Stimulated activated CD4-positive, alpha-beta T cell treated with anti-CD3 and anti-CD28 coated beads, Interleukin-12 subunit alpha, Interleukin-12 subunit beta, amount 100 ng/mL, for 4 hours (primary cell): Measurements from ENCODE around the gene CCDC124.
"Not testable (repeated sequence)": the region's sequence is repeated elsewhere in the genome, so short reads cannot be mapped to it uniquely, and the experiment has no call there.

ENCODE experiments used
- DNase-seq: peaks from one replicate; pipeline ENCODE4 v3.0.0-alpha.2; 2020

CCDC124 gene, protein sequence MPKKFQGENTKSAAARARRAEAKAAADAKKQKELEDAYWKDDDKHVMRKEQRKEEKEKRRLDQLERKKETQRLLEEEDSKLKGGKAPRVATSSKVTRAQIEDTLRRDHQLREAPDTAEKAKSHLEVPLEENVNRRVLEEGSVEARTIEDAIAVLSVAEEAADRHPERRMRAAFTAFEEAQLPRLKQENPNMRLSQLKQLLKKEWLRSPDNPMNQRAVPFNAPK

DNA sequence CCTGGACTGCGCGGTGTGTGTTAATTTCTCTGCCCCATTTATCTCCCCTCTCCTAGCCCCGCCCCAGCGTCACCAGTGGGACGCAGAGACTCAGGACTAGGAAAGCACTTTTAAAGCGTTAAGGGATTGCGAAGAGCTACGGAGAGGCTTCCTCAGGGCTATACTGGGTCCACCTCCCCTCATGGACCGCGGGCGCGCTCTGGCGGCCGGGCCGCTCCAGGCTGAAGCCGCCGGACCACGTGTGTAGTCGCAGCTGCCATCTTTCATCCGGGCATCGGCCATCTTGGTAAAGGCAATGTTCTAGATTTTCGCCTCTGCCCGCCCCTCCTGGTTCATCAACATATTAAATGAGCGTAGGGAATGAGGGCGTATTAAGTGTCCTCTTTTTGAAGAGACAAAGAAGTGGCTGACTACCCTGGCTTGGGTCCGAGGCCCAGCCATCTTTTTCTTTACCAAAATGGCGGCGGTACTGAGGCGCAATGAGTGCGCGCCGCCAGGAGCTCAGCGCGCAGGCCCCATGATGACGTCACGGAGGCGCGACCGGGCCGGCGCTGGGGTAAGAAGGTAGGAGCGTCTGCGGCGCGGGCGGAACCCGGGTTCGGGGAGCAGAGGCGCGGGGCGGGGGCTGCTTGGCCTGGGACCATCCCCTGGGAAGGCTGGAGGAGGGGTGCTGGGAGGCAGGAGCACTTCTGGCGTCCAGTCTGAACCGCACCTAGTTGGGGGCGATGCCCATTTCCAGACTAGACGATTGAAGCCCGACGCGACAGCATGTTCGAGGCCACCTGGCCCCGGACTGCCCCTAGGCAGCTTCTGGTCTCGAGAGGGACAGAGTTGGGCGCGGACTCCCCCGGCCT, at the start of gene CCDC124:
TSS of gene CCDC124 (plus strand) at position 531 of the 854 bp plus-strand sequence. CDS start 3,406 bp downstream, outside the sequence.
- peak; percentile 91 for DNase-seq

DNA sequence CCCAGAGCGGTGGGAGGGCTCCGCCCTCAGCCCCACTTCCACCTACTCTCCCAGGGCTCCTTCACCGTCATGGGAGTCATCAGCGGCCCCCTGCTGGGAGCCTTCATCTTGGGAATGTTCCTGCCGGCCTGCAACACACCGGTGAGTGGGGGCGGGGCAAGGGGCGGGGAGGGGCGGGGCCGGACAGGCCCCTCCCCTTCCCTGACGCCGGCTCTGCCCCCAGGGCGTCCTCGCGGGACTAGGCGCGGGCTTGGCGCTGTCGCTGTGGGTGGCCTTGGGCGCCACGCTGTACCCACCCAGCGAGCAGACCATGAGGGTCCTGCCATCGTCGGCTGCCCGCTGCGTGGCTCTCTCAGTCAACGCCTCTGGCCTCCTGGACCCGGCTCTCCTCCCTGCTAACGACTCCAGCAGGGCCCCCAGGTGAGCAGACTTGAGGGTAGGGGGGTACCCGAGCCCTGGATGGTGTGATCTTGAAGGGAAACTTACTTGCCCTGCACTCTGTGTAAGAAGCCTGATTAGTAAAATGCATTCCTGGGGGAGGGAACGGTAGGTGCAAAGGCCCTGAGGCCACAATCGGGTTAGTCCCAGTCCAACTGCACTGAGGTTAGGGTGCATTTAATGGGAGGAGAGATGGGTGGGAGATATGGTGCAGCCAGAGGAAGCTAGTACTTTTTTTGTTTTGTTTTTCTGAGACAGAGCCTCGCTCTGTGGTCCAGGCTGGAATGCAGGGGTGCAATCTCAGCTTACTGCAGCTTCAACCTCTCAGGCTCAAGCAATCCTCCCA, 49.0 kb upstream of the CCDC124 start:
- DNase-seq = no peak

DNA sequence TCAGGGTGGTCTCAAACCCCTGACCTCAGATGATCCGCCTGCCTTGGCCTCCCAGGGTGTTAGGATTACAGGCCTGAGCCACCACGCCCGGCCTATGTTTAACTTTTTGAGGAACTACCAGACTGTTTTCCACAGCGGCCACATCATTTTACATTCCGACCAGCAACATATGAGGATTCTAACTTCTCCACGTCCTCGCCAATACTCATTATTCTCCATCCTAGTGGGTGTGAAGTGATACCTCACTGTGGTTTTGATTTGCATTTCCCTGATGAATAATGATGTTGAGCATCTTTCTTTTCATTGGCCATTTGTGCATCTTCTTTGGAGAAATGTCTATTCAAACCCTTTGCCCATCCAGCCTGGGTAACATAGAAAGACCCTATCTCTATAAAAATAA, 46.3 kb upstream of the CCDC124 start:
- no peak for DNase-seq

DNA sequence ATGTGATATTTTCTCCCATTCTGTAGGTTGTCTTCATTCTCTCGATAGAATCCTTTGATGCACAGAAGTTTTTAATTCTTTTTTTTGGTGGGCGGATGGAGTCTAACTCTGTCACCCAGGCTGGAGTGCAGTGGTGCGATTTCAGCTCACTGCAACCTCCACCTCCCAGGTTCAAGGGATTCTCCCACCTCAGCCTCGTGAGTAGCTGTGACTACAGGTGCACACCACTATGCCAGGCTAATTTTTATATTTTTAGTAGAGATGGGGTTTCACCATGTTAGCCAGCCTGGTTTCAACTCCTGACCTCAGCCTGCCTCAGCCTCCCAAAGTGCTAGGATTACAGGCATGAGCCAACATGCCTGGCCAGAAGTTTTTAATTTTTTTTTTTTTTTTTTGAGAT, 45.6 kb upstream of the CCDC124 start:
- DNase-seq = not testable (repeated sequence)

DNA sequence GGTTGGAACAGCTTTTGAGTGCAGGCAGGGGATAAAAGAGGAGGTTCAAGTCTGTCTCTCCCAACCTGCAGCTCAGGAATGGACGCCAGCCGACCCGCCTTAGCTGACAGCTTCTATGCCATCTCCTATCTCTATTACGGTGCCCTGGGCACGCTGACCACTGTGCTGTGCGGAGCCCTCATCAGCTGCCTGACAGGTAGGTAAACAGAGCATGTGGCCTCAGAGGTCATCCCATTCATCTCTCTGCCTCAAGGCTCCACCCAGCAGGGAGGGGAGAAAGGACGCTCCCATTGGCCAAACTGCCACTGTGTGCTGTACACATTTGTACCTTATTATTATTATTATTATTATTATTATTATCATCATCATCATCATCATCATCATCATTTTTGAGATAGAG, 44.6 kb upstream of the CCDC124 start:
- DNase-seq = no peak

DNA sequence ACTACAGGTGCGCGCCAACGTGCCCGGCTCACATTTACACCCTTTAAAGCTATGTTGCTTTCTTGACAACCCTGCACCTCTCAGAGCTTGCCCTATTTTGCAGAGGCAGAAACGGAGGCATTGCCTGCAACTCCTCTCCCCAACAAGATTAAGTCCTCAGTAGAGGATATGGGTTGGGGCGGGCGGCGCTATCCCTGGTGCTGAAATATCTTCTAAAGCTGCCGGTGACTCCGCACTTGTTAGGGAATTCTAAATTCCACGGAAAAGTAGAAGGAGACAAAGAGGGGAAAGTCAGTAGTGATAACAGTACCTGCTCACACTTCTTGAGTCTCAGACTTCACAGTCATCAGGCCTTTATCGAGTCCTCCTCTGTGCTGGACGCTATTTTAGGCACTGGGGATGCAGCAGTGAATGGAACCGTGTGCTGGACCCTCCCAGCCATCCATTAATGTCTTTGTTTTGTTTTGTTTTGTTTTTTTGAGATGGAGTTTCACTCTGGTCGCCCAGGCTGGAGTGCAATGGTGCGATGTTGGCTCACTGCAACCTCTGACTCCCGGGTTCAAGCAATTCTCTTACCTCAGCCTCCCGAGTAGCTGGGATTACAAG, 43.1 kb upstream of the CCDC124 start:
- DNase-seq = no peak

DNA sequence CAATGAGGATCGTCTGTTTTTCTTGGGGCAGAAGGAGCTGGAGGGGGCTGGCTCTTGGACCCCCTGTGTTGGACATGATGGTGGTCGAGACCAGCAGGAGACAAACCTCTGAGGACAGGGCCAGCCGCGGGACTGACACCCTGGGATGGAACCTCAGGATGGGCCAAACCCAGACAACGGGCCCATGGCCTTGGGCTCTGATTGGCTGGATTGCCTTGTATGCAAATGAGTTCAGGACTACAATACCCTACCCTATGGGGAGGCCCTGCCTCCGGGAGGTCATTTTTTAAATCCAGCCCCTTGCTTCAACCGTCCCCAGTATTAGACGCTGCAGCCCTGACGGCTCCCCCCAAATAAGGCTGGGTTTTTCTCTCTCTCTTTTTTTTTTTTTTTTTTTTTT, 39.0 kb upstream of the CCDC124 start:
- DNase-seq = no peak

DNA sequence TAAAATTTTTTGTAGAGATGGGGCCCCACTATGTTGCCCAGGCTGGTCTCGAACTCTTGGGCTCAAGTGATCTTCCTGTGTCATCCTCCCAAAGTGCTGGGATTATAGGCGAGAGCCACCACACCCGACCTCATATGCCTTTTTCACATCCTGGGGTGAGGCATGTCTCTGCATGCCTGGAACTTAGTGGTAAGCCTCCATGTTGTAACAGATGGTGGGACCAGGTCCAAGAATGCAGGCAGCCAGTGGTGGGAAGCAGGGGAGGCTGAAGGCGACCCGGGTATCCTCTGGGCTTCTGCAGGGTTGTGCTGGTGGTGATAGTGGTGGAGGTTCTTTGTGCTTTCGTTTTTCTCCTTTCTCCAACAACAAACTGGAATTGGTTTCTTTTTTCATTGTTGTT, 30.1 kb upstream of the CCDC124 start:
- no peak for DNase-seq

DNA sequence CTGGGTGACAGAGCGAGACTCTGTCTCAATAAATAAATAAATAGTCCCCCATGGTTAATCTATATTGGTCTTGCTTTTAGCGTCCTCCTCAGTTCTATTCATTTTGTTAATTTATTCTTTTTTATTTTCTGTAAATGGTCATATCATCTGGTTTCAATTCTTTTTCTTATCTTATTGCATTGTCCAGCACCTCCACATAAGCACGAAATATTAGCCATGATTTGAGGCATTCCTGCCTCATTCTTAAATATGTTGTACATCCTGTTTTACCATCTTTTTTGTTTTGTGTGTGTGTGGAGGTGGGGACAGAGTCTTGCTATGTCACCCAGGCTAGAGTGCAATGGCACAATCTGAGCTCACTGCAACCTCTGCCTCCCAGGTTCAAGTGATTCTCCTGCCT, 24.6 kb upstream of the CCDC124 start:
- DNase-seq = no peak

DNA sequence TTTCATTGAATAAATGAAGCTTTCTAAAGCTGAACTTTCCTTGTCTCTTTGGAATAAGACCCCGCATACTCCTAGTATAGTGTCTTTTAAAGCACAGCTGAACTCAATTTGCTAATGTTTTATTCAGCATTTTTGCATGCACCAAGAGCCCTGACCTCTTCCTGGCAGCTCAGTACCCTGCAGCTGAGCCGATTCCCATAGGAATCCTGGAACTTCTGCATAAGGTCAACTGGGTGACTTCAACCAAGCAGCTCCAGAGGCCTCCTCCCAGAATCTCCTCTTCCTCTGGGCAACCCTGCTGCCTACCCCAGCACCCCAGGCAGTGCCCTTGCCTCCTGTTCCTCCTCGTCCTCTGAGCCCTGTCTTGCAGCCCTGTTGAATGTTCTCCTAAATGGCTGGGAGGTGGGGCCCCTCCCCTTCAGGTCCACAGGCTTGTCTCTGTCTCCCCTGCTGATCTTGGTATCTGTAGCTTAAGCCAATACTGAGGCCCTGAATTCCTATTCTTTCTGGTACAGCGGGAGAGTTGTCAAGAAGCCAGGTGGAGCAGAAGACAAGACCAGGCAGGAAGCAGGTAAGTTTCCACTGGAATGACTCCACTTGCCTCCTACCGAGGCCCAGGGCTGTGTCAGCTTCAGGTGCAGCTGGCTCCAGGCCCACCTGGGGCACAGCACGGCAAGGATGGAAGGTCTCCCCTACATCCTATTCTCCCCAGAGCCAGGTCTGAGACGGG, 23.6 kb upstream of the CCDC124 start:
- no peak for DNase-seq

DNA sequence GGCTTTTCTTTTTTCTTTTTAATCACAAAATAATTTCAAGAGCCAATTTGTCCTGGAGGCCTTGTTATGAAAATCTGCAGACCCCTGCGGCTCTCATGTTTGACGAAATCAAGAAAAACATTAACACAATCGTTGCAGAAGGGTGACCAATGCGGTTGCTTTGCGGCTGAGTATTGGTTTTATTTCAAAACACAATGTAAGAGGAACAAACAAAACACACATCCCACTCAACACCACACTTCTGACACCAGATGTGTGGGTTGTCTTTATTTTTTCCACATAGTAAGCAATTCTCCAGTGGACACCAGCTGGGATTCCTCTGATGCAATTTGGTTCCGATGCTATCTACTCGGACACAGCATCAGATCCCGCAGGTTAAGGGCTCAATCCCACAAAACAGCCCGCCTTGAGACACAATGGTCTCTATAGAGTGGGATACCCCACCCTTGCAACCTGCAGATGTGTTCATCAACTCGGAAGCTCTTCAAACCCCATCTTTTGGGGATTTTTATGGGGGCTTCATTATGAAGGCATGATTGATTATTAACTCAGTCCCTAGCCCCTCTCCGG, 21.9 kb upstream of the CCDC124 start:
- DNase-seq = no peak

DNA sequence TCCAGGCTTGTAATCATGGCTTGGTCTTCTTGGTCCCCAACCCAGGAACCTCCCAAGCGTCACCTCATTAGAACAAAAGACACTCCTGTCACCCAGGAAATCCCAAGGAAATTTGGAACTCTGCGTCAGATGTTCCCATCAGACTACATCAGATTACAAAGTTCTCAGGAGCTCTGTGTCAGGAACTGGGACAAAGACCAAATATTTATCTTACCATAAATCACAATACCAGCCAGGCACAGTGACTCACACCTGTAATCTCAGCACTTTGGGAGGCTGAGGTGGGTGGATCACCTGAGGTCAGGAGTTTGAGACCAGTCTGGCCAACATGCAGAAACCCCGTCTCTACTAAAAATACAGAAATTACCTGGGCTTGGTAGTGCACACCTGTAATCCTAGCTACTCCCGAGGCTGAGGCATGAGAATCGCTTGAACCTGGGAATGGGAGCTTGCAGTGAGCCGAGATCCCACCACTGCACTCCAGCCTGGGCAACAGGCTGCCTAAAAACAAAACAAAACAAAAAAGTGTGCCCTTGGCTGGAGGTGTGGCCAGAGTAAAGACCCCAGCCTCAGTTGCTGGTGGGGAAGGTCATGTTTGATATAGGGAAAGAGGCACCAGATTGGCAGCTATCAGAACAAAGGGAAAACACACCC, 16.7 kb upstream of the CCDC124 start:
- DNase-seq = no peak

DNA sequence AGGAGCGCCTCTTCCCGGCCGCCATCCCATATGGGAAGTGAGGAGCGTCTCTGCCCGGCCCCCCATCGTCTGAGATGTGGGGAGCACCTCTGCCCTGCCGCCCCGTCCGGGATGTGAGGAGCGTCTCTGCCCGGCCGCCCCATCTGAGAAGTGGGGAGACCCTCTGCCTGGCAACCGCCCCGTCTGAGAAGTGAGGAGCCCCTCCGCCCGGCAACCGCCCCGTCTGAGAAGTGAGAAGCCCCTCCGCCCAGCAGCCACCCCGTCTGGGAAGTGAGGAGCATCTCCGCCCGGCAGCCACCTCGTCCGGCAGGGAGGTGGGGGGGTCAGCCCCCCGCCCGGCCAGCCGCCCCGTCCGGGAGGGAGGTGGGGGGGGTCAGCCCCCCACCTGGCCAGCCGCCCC, 14.7 kb upstream of the CCDC124 start:
- DNase-seq = not testable (repeated sequence)

DNA sequence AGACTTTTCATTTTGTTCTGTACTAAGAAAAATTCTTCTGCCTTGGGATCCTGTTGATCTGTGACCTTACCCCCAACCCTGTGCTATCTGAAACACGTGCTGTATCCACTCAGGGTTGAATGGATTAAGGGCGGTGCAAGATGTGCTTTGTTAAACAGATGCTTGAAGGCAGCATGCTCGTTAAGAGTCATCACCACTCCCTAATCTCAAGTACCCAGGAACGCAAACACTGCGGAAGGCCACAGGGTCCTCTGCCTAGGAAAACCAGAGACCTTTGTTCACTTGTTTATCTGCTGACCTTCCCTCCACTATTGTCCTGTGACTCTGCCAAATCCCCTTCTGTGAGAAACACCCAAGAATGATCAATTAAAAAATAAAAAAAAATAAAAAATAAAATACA, 13.7 kb upstream of the CCDC124 start:
- DNase-seq = not testable (repeated sequence)

DNA sequence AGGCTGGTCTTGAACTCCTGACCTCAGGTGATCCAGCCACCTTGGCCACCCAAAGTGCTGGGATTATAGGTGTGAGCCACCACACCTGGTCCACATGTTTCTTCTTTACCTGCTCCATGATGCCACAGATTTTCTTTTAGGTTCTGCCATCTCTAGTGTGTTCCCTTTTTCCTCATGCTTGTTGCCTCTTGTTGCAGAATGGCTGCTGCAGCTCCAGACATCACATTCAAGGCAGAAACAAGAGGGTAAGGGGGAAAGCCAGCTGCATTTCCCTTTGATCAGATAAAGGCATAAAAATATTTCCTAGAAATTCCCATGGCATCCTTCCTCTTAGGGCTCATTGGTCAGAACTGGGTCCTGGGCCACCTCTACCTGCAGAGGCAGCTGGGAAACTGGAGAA, 12.3 kb upstream of the CCDC124 start:
- DNase-seq = no peak

DNA sequence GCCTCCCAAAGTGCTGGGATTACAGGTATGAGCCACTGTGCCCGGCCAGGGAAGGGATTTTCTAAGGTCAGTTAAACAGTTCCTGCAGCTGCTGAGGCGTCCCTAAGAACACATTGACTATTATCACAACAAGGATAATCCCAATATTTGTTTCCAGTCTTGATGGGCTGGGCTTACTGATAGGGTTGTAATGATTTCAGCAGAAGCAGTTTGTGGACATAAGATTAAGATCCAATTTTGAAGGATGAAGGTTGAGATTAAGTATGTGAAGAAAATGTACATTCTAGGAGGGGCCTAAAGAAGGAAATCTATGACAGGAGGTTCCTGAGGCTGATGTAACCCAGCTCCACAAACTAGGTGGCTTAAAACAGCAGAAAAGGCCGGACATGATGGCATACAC, 10.7 kb upstream of the CCDC124 start:
- no peak for DNase-seq

DNA sequence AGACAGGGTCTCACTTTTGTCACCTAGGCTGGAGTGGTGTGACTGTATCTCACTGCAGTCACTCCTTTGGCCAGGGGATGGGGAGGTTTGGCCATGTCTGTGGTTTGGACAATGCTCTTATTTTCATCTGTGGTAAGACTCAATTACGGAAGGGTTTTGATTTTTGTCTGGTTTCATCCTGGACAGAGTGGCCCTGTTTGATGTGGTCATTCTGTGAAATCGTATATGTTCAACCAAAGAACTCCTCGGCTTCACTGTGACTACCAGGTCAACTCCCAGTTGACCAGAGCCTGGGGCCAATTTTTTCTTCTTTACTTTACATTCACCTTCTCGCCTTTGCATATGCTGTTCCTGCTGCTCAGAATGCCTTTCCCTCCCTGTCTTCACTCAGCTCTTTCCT, 6.8 kb upstream of the CCDC124 start:
- no peak for DNase-seq

DNA sequence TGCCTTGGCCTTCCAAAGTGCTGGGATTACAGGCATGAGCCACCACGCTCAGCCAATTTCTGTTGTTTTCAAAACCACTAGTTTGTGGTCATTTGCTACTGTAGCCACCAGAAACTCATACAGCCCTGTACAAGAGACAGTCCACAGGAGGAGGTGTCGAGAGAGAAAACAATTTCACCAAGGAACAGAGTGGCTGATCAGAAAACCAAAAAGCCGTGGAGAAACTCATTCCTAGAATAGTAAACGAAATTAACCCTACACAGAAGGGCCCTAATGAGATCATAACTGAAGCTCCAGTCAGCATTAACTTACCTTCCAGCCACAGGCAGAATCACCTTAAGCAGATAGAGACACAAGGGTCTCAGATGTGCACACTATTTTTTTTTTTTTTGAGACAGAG, 3.8 kb upstream of the CCDC124 start:
- no peak for DNase-seq

DNA sequence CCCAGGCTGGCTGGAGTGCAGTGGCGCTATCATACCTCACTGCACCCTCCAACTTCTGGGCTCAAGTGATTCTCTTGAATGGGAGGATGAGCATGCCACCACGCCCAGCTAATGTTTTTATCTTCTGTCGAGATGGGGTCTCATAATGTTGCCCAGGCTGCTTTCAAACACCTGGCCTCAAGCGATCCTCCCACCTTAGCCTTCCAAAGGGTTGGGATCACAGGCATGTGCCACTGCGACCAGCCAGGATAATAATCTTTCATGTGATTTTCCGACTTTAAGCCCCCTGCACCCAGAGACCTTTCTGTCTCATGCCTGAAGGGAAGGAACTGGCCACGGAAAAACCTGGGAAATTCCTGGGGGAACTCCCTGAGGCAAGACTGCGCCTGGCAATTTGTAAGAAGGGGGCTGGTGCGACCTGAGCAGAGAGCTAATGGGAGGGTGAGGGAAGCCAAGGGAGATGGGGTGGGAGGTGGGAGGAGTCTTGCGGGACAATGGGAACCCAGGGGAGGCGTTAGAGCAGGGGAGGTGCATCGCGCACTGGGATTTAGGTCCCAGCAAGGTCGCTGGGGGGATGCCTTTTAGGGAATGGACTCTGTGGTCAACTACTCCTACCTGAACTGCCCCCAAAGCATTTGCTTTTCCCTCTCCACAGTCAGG, 1.2 kb upstream of the CCDC124 start:
- no peak for DNase-seq

DNA sequence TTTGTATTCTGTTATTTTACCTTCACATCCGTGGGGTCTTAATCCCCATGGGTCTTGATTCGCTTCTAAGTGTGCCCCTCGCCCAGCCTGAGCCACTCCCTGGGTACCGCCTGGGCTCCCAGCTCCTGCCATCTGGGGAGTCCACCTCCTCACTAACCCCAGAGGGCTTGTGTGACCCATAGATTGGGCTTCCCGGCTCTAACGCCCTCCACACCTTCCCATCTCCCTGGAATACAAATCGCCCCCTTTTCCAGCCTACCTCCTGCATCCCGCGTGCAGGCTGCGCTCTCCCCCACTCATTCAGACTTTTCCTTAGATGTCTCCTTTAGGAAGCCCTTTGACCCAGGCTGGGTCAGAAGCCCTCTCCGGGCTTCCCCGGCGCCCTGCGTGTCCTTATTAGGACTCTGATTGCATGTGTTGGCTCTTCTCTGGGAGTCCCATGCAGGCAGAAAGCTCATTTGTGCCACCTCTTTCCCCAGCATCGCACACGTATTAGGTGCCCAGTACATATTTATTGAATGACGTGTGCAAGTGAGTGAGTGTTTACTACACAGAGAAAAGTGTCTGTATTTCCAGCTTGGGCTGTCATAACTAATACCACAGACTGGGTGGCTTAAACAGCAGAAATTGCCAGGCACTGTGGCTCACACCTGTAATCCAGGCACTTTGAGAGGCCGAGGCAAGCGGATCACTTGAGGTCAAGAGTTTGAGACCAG, 757 bp downstream of the CCDC124 start:
- DNase-seq = no peak
